GM21381 (cell line): ENCODE measurements around the gene EIF4H.
"Not testable (repeated sequence)": the region's sequence is repeated elsewhere in the genome, so short reads cannot be mapped to it uniquely, and the experiment has no call there.

Experiments used
- ATAC-seq: cut with Tn5 transposase; IDR thresholded peaks from one replicate; pipeline ENCODE4 v1.9.1; 2021; ENCODE audit warnings: mild to moderate bottlenecking, moderate library complexity; ENCODE audit not compliant: unreplicated experiment

Gene EIF4H

DNA sequence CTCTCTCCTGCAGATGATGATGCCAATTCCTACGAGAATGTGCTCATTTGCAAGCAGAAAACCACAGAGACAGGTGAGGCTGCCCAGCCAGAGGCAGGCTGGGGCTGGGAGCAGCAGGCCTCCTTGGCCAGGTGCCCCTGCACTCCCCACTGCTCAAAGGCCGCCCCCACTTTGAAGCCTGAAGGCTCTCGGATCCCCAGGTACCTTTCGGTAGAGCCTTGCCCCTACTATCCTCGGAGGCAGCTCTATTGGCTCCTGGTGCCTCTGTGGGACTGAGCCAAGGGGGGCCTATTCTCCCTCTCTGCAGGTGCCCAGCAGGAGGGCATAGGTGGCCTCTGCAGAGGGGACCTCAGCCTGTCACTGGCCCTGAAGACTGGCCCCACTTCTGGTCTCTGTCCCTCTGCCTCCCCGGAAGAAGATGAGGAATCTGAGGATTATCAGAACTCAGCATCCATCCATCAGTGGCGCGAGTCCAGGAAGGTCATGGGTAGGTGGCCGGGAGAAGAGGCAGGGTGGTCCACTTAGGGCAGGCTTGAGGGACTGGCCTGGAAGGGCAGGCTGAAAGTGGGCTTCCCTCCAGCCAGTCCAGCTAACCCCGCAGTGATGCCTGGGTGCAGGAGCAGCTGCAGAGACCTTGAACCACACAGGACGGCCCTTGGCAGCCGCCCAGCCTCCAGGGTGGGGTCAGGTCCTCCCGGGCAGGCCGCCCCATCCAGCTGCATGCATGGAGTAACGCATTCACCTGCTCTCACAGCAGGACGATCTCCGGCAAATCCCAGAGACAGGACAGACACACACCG, 49.8 kb downstream of the EIF4H start:
- no peak for ATAC-seq

DNA sequence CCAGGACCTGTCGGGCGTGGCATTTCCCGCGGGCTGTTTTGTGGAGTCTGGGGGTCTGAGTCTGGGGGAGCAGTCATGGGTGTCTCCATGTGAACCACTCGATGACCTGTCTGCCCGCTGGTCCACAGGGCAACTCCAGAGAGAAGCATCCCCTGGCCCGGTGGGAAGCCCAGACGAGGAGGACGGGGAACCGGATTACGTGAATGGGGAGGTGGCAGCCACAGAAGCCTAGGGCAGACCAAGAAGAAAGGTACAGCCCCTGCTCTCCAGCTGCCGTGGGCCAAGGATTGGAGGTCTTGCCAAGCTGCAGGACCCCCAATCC, 50.3 kb downstream of the EIF4H start:
- ATAC-seq, result no peak

DNA sequence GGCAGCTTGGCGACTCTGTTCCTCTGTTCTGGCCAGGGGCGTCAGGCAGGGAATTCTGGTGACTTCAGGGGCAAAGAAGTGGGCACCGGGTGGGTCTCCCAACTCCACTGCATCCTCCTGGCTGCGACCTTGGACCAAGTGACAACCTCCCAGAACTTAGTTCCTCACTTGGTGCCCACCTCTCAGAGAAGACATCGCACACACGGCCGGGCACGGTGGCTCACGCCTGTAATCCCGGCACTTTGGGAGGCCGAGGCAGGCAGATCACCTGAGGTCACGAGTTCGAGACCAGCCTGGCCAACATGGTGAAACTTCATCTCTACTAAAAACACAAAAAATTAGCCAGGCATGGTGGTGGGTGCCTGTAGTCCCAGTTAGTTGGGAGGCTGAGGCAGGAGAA, 50.8 kb downstream of the EIF4H start:
- not testable (repeated sequence) for ATAC-seq

DNA sequence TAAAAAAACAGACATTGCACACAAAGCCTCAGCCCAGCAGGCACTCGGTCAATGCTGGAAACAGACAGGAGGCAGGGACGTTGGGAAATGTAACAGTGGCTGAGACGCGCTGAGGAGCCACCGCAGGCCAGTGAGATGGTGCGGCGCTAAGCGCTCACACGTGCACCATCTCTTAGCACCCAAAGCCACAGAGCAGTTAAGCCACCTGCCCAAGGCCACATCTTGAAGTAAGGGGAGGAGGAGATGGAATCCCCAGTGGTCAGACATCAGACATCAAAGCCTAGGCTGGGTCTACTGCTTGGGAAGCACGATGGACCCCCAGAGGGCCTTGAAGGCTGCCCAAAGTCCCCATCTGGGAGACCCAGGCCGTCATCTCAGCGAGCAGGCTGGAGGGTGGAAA, 51.2 kb downstream of the EIF4H start:
- no peak for ATAC-seq

DNA sequence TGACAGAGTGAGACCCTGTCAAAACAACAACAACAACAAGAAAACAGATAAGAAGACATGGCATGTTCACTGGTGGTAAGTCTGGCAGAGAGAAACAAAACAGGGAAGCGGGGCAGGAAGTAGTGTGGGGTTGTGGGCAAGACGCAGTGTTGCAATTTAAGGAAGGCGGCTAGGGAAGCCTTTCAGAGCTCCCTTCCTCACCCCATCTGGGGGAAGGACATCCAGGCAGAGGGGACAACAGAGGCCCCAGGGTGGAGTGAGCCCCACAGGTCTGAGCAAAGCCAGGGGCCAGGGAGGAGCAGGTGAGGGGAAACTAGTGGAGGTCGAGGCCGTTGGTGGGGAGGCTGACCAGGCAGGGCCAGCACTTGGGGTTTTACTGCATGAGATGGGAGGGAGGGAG, 52.5 kb downstream of the EIF4H start:
- no peak for ATAC-seq

DNA sequence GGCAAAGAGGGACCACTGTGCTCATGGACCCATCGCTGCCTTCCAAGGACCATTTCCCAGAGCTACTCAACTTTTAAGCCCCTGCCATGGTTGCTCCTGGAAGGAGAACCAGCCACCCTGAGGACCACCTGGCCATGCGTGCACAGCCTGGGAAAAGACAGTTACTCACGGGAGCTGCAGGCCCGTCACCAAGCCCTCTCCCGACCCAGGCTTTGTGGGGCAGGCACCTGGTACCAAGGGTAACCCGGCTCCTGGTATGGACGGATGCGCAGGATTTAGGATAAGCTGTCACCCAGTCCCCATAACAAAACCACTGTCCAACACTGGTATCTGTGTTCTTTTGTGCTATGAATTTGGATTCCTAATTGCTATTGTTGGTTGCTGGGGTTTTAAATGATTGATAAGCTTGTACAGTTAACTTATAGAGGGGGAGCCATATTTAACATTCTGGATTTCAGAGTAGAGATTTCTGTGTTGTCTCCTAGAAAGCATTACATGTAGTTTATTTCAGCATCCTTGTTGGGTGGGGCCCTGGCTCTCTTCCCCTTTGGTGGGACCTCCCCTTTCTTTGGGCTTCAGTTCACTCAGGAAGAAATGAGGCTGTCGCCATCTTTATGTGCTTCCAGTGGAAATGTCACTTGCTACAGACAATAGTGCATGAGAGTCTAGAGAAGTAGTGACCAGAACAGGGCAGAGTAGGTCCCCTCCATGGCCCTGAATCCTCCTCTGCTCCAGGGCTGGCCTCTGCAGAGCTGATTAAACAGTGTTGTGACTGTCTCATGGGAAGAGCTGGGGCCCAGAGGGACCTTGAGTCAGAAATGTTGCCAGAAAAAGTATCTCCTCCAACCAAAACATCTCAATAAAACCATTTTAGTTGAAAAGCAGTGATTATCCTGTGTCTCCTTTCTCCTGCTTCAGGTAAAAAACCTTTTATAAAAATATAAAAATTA, 55.1 kb downstream of the EIF4H start:
- ATAC-seq, result no peak

DNA sequence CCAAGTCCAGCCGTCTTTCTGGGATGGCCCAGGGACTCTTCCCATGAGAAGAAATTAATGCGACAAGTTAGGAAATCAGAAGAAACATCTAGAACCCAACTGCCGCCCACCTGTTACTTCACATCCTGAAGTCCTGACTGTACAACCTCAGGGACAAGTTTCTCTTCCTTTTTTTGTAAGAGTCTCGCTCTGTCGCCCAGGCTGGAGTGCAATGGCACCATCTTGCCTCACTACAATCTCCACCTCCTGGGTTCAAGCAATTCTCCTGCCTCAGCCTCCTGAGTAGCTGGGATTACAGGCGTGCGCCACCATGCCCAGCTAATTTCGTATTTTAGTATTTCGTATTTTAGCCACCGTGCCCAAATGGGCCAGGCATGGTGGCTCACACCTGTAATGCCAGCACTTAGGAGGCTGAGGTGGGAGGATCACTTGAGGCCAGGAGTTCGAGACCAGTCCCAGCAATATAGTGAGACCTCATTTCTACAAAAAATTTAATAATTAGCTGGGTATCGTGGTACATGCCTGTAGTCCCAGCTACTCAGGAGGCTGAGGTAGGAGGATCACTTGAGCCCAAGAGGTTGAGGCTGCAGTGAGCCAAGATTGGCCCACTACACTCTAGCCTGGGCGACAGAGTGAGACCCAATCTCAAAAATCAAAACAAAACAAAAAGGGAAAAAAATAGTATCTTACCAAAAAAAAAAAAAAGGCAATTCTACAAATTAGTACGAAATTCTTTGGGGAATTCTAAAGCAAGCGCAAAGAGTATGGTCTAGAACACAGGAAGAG, 56.5 kb downstream of the EIF4H start:
- peak; percentile 12 for ATAC-seq

DNA sequence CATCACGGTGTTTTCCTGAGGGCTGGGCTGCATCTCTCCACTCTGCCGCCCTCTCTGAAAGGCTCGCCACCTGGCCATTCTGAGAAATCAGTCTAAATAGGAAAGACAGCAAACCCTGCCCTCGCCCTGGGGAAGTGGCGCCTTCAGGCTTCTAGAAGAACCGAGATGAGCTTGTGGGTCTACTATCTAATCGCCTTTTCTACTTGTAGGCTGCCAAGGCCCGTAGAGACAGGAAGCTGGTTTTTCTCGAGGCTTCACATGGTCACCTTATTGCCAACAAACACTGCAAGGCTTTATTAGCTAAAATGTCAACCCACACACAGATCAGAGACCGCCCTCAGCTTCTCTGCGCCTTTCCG, 57.1 kb downstream of the EIF4H start:
- ATAC-seq, result peak; percentile 79

DNA sequence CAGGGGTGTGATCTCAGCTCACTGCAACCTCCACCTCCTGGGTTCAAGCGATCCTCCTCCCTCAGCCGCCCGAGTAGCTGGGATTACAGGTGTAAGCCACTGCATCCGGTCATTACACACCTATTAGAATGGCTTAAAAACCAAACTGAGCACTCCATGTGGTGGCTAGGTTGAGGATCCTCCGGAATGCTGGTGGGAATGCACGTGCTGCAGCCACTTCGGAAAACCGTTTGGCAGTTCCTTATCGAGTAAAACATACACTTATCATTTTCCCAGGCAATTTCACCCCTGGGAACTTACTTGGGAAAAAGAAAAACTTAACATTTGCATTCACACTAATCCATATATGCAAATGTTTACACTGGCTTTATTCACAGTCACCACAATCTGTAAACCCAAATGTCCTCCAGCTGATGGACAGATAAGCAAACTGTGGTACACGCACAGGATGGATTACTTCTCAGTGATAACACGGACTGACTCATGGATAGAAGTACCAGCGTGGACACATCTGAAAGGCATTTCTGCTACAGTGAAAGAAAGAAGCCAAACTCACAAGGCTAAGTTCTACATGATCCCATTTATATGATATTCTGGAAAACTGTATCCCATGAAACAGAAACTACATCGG, 59.6 kb downstream of the EIF4H start:
- ATAC-seq, result no peak

DNA sequence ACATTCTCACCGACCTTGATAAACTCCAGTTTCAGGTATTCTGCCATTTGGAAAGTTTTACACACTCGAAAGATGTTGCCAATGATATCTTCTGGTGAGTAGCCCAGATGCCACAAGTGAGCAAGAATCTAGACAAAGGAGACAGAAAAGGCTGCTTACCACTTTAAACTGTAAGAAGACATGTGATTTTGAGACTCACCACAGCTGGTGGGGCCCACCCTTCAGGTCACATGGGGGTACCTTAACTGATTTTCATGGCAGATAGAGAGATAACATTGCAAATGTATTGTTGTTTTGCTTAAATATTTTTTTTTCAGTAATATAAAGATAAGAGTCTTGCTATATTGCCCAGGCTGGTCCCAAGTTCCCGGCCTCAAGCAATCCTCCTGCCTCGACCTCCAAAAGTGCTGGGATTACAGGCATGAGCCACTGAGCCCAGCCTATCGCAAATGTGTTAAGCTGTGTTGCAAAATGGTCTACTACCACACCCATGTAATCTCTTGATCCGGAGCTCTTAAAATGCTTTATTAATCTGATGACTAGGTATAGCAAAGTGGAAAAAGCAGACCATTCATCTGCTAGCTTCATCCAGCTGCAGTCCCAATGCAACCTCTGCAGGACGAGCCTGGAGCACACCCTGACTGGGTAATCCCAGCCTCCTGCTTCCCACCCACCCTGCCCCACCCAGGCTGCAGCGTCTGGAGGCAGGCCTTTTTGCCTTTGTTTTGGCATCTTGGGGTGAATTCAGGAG, 61.5 kb downstream of the EIF4H start:
- no peak for ATAC-seq

DNA sequence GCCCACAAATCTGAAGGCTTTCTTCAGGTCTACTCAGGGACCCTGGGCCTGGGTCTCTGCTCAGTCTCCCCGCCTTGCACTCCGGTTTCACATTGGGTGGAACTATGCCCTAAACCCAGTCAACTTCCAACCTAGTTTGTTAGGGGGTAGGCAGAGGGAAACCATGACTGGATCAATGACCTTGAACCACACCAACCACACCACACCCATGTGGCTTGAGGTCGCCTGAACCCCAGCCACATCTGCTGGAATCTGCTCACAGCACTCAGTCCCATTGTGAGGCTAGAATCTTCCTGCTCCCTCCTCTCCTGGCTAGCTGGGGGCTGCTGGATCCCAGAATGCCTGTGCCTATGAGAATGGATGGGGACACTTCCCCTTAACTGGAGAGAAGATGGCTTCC, 62.1 kb downstream of the EIF4H start:
- no peak for ATAC-seq

DNA sequence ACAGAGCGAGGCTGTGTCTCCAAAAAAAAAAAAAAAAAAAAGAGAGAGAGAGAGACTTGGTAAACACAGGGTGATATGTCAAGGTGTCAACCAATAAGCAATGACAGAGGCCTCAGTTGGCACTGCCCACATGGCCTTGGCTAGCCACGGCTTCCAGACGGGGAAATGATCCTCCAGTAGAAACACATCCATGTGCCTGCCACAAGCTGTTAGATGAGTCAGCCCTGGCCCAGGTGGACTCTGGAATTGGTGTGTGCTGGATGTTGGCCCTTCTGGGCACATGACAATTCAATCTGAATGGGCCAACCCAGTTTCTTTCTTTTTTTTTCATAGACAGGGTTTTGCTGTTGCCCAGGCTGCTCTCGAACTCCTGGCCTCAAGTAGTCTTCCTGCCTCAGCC, 66.3 kb downstream of the EIF4H start:
- no peak for ATAC-seq

DNA sequence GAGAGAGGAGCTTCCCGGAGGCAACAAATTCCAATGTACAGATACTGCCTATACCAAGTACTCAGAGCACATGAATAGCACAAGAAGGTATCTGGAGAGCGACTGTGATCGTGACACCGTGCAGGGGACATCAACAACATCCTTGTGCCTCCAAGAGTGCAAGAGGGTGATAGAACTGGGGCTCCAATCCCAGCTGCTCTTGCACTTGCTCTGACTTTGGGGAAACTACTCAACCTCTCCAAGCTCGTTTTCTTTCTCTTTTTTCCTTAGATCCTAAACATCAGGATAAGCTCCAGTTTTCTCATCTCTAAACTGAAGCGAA, 67.9 kb downstream of the EIF4H start:
- no peak for ATAC-seq

DNA sequence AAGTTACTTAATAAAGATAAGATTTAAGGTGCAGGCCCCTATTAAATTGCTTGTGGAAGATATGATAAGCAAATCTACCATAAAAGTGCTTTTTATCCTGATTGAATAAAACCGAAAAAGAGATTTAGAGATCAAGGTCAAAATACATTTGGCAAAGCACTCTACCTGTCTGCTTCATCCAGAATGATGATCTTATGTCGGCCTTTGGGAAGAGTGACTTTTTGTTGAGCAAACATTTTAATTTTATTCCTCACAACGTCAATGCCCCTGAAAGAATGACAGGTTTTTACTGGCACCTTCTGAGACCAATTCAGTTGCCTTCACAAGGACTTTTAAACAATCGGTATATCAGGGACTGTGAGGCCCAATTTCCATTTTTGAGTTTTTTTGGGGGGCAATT, 72.3 kb downstream of the EIF4H start:
- ATAC-seq, result no peak
